Body of pancreas (tissue), 4 donors: ENCODE data around the gene PFKFB2. TPM values are rescaled to one million over a fixed set of nuclear protein-coding genes. Genes with fewer than 3 reads are reported as not detected.

ENCODE experiments used
- ATAC-seq: fragments of 150-250 bp; one replicate; pipeline ENCODE4 v1.9.1; 2016
- DNase-seq, 4 donors: peaks; one replicate each; pipeline ENCODE4 v3.0.0-alpha.2; 2019
- H3K27ac ChIP-seq, 4 donors: fragments of 200-600 bp; sonication (generic); 1 replicate in 3 of 4; 2 replicates in 1 of 4; pipeline versions ENCODE4 v1.5.1 to v1.6.1; 2016 to 2019; ENCODE audit warnings: mild to moderate bottlenecking in 1 of 4, mixed read lengths in 1 of 4, moderate library complexity in 1 of 4
- H3K27me3 ChIP-seq, 2 donors: fragments of 200-600 bp; sonication (generic); one replicate each; pipeline ENCODE4 v1.6.0; 2016; ENCODE audit warnings: mild to moderate bottlenecking in 1 of 2
- H3K36me3 ChIP-seq, 2 donors: fragments of 200-600 bp; sonication (generic); replicated peaks in 1 of 2; 2 replicates each; pipeline ENCODE4 v1.5.1; 2016; ENCODE audit warnings: low read depth in 2 of 2; ENCODE audit not compliant: insufficient read depth in 1 of 2
- H3K4me1 ChIP-seq: fragments of 200-600 bp; sonication (generic); one replicate; pipeline ENCODE4 v1.6.0; 2016
- H3K4me3 ChIP-seq, 2 donors: fragments of 200-600 bp; sonication (generic); 1 replicate in 1 of 2; 2 replicates in 1 of 2; pipeline ENCODE4 v1.5.1; 2016 to 2019
- H3K9me3 ChIP-seq, 3 donors: fragments of 200-600 bp; sonication (generic); 1 replicate in 2 of 3; 2 replicates in 1 of 3; pipeline ENCODE4 v1.5.1; 2016
- POLR2A ChIP-seq, 3 donors: fragments of 450-650 bp; IDR thresholded peaks; one replicate each; pipeline ENCODE4 v1.6.1; 2016; ENCODE audit warnings: antibody characterized with exemption in 3 of 3, mild to moderate bottlenecking in 2 of 3
- WGBS, 2 donors: methylation state at CpG; one replicate each; pipeline ENCODE4 v1.1.5; 2017; 5-methylcytosine and 5-hydroxymethylcytosine counted together
- intact Hi-C: fragments of 100-400 bp; cut with DNase I; formaldehyde crosslinking; loops from one replicate; pipeline ENCODE4 v1.15.1; 2023
- total RNA-seq, 2 donors: library from RNA; depleted of rRNA; stranded (reverse); fragments of >200 nt; gene quantifications; one replicate each; pipeline ENCODE4 v1.1.0, GENCODE V29; 2016
- TF ChIP-seq, protein P1 (sequence below), 7 experiments: fragments of 450-650 bp in 4 of 7; fragments of 200-600 bp in 3 of 7; sonication (generic) in 3 of 7; IDR thresholded peaks; one replicate each; pipeline ENCODE4 v1.5.1; 2016 to 2019; ENCODE audit warnings: antibody characterized with exemption in 7 of 7

PFKFB2 gene
- total RNA-seq, 2 donors from 2014 or later, result 4.9 to 9.3 TPM

DNA sequence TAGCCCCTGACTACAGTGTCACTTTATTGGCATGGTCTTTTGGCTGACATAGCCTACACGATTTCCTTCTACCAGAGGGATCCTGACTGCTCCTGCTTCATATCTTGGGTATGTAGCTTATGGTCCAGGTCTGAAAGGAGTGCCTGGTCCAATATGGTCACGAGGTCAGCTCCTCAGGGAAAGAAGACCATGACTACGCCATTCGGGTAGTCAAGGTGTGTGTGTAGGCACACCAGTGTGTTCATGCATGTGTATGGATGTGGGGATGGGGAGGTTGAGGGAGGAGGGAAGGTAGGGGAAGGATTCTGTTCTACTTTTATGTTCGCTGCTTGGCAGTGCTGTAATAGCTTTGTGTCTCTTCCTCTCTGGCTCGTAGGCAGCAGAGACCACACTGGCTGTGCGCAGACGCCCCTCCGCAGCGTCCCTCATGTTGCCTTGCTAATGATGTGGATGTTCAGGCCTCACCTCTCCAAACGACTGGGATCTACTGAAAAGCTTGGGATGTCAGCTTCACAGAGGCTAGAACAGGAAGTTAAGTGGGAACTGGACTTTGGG lies 25.6 kb downstream of the PFKFB2 start:
- TF ChIP-seq, protein P1, sequence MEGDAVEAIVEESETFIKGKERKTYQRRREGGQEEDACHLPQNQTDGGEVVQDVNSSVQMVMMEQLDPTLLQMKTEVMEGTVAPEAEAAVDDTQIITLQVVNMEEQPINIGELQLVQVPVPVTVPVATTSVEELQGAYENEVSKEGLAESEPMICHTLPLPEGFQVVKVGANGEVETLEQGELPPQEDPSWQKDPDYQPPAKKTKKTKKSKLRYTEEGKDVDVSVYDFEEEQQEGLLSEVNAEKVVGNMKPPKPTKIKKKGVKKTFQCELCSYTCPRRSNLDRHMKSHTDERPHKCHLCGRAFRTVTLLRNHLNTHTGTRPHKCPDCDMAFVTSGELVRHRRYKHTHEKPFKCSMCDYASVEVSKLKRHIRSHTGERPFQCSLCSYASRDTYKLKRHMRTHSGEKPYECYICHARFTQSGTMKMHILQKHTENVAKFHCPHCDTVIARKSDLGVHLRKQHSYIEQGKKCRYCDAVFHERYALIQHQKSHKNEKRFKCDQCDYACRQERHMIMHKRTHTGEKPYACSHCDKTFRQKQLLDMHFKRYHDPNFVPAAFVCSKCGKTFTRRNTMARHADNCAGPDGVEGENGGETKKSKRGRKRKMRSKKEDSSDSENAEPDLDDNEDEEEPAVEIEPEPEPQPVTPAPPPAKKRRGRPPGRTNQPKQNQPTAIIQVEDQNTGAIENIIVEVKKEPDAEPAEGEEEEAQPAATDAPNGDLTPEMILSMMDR (IDR thresholded peaks at IDR 0.05), result no peak
- TF ChIP-seq POLR2A (IDR thresholded peaks at IDR 0.05), result no peak
- no peak overlapping the region for H3K4me3 ChIP-seq
- H3K4me1 ChIP-seq, result no peaks in the 10 kb centered on the region
- DNase-seq (no peak), ATAC-seq (no peak)
- WGBS, 2 donors, result 73 to 78% methylated on average over 10 to 11 of the region's 11 CpGs
- H3K27me3 ChIP-seq, result no peaks in the 10 kb centered on the region
- no peak overlapping the region for H3K27ac ChIP-seq
- intact Hi-C loops, result no loop called here
- no peaks in the 10 kb centered on the region for H3K9me3 ChIP-seq
- H3K36me3 ChIP-seq, result no peaks in the 10 kb centered on the region

DNA sequence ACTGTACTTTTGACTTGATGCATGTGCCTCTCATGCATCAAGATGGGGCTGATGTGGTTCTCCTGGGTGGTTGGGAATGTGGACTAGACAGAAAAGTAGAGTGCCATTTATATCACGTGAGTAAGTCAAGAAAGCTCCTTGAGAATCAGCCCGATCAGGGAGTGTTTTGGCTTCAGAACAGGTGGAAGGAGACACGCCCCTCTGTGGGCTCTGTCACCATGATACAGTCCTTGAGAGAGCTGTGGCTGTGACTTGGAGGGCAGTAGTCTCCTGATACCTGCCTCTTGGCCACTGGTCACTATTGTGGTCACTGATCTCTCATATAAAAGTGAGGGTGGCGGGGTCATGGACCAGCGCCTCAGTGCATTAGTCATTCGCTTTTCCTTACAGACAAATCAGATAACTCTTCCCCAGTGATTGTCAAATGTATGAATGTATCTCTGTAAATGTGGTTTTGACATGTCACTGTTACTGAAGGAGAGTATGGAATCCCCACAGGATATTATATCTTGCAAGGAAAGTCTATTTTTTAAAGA lies 26.7 kb downstream of the PFKFB2 start:
- TF ChIP-seq POLR2A (IDR thresholded peaks at IDR 0.05), result no peak
- TF ChIP-seq, protein P1 (IDR thresholded peaks at IDR 0.05), result no peak
- WGBS, 2 donors, result 81 to 87% methylated on average over 6 of the region's 6 CpGs
- no peaks in the 10 kb centered on the region for H3K36me3 ChIP-seq
- H3K9me3 ChIP-seq, result no peaks in the 10 kb centered on the region
- no peak for DNase-seq
- H3K4me3 ChIP-seq, result no peak overlapping the region
- H3K4me1 ChIP-seq, result peaks cover 5% of the 10 kb centered on the region
- H3K27me3 ChIP-seq, result no peaks in the 10 kb centered on the region
- H3K27ac ChIP-seq, result no peak overlapping the region
- intact Hi-C loops, result loop anchor here (5.0 kb wide), 1 partner anchor 328 kb away; no protein-coding TSS in a partner anchor
- ATAC-seq, result no peak

DNA sequence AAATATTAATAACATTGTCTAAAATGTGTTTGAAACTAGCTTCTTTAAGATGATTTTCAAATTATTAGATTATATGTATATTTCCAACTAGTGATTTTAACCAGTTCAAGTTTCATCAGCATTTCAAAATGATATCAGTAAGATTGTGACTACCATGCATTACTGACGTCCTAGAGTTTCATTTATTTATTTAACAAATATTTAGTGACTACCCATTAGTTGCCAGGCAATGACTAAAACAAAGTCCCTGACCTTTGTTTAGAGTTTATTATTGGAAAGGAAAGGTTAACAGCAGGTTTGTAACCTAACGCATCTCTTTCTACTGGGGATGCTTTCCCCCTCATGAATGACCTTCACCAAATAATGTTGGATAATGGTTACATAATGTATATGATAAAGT lies 28.0 kb downstream of the PFKFB2 start:
- H3K4me3 ChIP-seq, result no peak overlapping the region
- H3K9me3 ChIP-seq, result no peaks in the 10 kb centered on the region
- no peaks in the 10 kb centered on the region for H3K36me3 ChIP-seq
- ATAC-seq, result no peak
- H3K4me1 ChIP-seq, result peaks cover 10% of the 10 kb centered on the region
- DNase-seq, result no peak
- TF ChIP-seq POLR2A (IDR thresholded peaks at IDR 0.05), result no peak
- no peak overlapping the region for H3K27ac ChIP-seq
- intact Hi-C loops, result loop anchor here (5.0 kb wide), 1 partner anchor 326 kb away; no protein-coding TSS in a partner anchor
- H3K27me3 ChIP-seq, result no peaks in the 10 kb centered on the region
- 29 to 32% methylated on average over 2 of the region's 2 CpGs for WGBS, 2 donors

DNA sequence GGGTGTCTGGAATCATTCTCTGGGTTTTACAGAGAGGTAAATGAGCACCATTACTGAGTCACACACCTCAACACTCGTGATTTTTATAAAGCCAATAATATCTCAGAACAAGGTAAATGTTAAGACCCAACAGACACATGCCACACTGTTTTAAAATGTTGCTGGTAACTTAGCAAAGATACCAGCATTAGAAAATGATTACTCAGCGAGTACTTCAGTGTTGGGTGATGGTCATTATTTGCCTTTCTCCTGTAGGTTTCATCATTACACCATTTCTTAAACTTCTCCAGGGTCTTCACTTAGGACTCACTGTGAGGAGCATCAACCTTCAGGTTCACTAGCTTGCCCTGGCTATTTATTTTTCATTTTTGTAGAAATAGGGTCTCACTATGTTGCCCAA lies 28.7 kb downstream of the PFKFB2 start:
- H3K36me3 ChIP-seq, result no peaks in the 10 kb centered on the region
- ATAC-seq (no peak), DNase-seq (no peak)
- H3K4me3 ChIP-seq, result no peak overlapping the region
- intact Hi-C loops, result loop anchor here (5.0 kb wide), 1 partner anchor 325 kb away; no protein-coding TSS in a partner anchor
- peaks cover 10% of the 10 kb centered on the region for H3K4me1 ChIP-seq
- no peak overlapping the region for H3K27ac ChIP-seq
- WGBS, 2 donors, result 54 to 72% methylated on average over 2 of the region's 2 CpGs
- H3K9me3 ChIP-seq, result no peaks in the 10 kb centered on the region
- no peaks in the 10 kb centered on the region for H3K27me3 ChIP-seq
- TF ChIP-seq, protein P1 (IDR thresholded peaks at IDR 0.05), result no peak
- TF ChIP-seq POLR2A (IDR thresholded peaks at IDR 0.05), result no peak

DNA sequence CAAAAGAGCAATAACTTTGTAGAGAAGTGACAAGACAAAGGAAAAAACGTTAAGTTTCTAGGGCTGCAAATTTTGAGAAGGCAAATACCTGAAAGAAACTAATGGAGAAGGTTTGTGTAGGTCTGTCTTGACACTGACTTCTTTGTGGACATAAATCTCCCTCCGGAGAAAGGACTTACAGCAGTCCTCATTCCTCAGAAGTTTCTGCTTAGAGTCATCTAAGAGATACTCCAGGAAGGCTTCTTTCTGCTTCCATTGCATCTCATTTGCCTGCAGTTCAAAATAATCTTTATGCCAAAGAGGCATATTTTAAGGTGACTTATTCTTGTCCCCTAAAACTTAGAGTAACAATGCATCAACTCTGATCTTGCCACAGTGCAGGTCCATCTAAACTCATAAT lies 31.2 kb downstream of the PFKFB2 start:
- ATAC-seq, result no peak

More for the DNA sequence above, 31.2 kb downstream of the PFKFB2 start:
- Histone ChIP-seq H3K27ac (no peak overlapping the region), H3K27me3 (no peaks in the 10 kb centered on the region), H3K4me1 (peaks cover 27% of the 10 kb centered on the region), H3K9me3 (no peaks in the 10 kb centered on the region), H3K36me3 (no peaks in the 10 kb centered on the region), H3K4me3 (no peak overlapping the region)
- 54 to 56% methylated on average over 2 of the region's 2 CpGs for WGBS, 2 donors
- no peak for TF ChIP-seq POLR2A (IDR thresholded peaks at IDR 0.05)
- TF ChIP-seq, protein P1 (IDR thresholded peaks at IDR 0.05), result no peak
- intact Hi-C loops, result loop anchor here (5.0 kb wide), 1 partner anchor 323 kb away; no protein-coding TSS in a partner anchor
- DNase-seq, result no peak
